Liver (tissue), 3 donors: ENCODE results near the gene TRPT1.

ENCODE experiments used
- EGR1 ChIP-seq, 2 donors: IDR thresholded peaks; 2 replicates each; pipeline ENCODE4 v1.6.1; 2016 to 2018; ENCODE audit warnings: antibody characterized with exemption in 2 of 2, low read depth in 2 of 2
- JUND ChIP-seq, 2 donors: IDR thresholded peaks; 2 replicates each; pipeline ENCODE4 v1.6.1; 2016; ENCODE audit warnings: antibody characterized with exemption in 2 of 2
- MAX ChIP-seq: IDR thresholded peaks from 2 replicates; pipeline ENCODE4 v1.6.1; 2016; ENCODE audit warnings: antibody characterized with exemption
- NR2F2 ChIP-seq: IDR thresholded peaks from 2 replicates; pipeline ENCODE4 v1.6.1; 2016; ENCODE audit warnings: antibody characterized with exemption
- RAD21 ChIP-seq, 2 donors: IDR thresholded peaks; 2 replicates each; pipeline ENCODE4 v1.6.1; 2016; ENCODE audit warnings: antibody characterized with exemption in 2 of 2, mild to moderate bottlenecking in 2 of 2
- SP1 ChIP-seq: IDR thresholded peaks from 2 replicates; pipeline ENCODE4 v1.6.1; 2018; ENCODE audit warnings: antibody characterized with exemption, mild to moderate bottlenecking
- TAF1 ChIP-seq: conservative IDR thresholded peaks from 2 replicates; pipeline ENCODE4 v1.6.1; 2016; ENCODE audit warnings: antibody characterized with exemption, mild to moderate bottlenecking
- YY1 ChIP-seq: IDR thresholded peaks from 2 replicates; pipeline ENCODE4 v1.6.1; 2016; ENCODE audit warnings: antibody characterized with exemption, mild to moderate bottlenecking
- ZBTB33 ChIP-seq: IDR thresholded peaks from 2 replicates; pipeline ENCODE4 v1.6.1; 2016; ENCODE audit warnings: antibody characterized with exemption
- TF ChIP-seq, protein P1 (sequence below): fragments of 150-350 bp; IDR thresholded peaks from 2 replicates; pipeline ENCODE4 v1.5.1; 2017; ENCODE audit warnings: improper control_type of control experiment, low read depth, low read length; ENCODE audit not compliant: missing input control
- TF ChIP-seq, protein P2 (sequence below): IDR thresholded peaks from 2 replicates; pipeline ENCODE4 v1.6.1; 2016; ENCODE audit warnings: antibody characterized with exemption, mild to moderate bottlenecking
- donor health status: healthy.
- donor health status: healthy.

GRCh38 chr11:64202992-64203391, 23.0 kb downstream of the TRPT1 start:
- TF ChIP-seq, protein P1, sequence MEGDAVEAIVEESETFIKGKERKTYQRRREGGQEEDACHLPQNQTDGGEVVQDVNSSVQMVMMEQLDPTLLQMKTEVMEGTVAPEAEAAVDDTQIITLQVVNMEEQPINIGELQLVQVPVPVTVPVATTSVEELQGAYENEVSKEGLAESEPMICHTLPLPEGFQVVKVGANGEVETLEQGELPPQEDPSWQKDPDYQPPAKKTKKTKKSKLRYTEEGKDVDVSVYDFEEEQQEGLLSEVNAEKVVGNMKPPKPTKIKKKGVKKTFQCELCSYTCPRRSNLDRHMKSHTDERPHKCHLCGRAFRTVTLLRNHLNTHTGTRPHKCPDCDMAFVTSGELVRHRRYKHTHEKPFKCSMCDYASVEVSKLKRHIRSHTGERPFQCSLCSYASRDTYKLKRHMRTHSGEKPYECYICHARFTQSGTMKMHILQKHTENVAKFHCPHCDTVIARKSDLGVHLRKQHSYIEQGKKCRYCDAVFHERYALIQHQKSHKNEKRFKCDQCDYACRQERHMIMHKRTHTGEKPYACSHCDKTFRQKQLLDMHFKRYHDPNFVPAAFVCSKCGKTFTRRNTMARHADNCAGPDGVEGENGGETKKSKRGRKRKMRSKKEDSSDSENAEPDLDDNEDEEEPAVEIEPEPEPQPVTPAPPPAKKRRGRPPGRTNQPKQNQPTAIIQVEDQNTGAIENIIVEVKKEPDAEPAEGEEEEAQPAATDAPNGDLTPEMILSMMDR: no peak
- TF ChIP-seq, protein P2, sequence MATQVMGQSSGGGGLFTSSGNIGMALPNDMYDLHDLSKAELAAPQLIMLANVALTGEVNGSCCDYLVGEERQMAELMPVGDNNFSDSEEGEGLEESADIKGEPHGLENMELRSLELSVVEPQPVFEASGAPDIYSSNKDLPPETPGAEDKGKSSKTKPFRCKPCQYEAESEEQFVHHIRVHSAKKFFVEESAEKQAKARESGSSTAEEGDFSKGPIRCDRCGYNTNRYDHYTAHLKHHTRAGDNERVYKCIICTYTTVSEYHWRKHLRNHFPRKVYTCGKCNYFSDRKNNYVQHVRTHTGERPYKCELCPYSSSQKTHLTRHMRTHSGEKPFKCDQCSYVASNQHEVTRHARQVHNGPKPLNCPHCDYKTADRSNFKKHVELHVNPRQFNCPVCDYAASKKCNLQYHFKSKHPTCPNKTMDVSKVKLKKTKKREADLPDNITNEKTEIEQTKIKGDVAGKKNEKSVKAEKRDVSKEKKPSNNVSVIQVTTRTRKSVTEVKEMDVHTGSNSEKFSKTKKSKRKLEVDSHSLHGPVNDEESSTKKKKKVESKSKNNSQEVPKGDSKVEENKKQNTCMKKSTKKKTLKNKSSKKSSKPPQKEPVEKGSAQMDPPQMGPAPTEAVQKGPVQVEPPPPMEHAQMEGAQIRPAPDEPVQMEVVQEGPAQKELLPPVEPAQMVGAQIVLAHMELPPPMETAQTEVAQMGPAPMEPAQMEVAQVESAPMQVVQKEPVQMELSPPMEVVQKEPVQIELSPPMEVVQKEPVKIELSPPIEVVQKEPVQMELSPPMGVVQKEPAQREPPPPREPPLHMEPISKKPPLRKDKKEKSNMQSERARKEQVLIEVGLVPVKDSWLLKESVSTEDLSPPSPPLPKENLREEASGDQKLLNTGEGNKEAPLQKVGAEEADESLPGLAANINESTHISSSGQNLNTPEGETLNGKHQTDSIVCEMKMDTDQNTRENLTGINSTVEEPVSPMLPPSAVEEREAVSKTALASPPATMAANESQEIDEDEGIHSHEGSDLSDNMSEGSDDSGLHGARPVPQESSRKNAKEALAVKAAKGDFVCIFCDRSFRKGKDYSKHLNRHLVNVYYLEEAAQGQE: no peak
- no peak for TF ChIP-seq MAX
- no peak for TF ChIP-seq TAF1
- no peak for TF ChIP-seq RAD21 (IDR thresholded peaks at IDR 0.05)
- no peak for TF ChIP-seq SP1
- no peak for TF ChIP-seq EGR1 (IDR thresholded peaks at IDR 0.05; ENCODE audit: low read depth in 2 of 2)
- TF ChIP-seq ZBTB33: no peak
- no peak for TF ChIP-seq NR2F2
- no peak for TF ChIP-seq YY1
- no peak for TF ChIP-seq JUND (IDR thresholded peaks at IDR 0.05)
